HG02623 (cell line): ENCODE data around the gene VARS1.
"Not testable (repeated sequence)": the region's sequence is repeated elsewhere in the genome, so short reads cannot be mapped to it uniquely, and the experiment has no call there.

ENCODE experiments used
- ATAC-seq: cut with Tn5 transposase; IDR thresholded peaks from one replicate; pipeline ENCODE4 v1.9.1; 2021; ENCODE audit warnings: moderate library complexity; ENCODE audit not compliant: unreplicated experiment

Gene VARS1

DNA sequence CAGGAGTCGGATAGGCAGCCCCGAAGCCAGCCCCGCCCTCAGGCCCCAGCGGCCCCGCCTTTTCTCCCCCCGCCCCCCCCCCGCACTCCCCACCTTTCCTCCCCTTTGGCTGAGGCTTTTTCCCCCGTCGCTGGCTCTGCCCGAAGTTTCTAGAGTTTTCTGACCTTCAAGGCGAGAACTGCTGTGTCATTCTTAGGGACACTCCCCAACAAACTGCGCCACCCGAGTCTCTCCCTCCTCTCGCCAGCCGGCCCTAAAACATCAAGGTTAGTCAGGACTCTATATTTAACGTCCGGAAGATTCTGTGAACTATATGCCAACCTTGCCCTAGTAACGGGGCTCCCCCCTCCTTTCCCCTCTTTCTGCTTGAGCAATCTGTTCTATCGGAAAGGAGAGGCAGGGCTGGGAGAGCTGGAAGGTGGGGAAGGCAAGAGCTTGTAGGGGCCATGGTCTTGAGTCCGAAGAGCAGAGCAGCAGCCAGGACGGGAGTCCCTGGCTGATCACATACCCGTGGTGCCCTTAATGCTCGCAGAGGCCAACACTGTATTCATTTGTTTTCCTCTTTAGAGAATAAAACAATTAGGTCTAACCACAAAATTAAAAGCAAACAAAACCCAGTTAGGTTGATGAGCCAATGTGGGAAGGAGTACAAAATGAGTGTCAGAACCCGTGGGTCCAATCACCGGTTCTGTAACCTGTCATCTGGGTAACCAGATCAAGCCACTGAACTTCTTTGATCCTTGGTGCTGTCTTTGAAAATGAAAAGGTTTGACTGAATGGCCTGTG is 26.7 kb upstream of the VARS1 start:
- ATAC-seq, result no peak

DNA sequence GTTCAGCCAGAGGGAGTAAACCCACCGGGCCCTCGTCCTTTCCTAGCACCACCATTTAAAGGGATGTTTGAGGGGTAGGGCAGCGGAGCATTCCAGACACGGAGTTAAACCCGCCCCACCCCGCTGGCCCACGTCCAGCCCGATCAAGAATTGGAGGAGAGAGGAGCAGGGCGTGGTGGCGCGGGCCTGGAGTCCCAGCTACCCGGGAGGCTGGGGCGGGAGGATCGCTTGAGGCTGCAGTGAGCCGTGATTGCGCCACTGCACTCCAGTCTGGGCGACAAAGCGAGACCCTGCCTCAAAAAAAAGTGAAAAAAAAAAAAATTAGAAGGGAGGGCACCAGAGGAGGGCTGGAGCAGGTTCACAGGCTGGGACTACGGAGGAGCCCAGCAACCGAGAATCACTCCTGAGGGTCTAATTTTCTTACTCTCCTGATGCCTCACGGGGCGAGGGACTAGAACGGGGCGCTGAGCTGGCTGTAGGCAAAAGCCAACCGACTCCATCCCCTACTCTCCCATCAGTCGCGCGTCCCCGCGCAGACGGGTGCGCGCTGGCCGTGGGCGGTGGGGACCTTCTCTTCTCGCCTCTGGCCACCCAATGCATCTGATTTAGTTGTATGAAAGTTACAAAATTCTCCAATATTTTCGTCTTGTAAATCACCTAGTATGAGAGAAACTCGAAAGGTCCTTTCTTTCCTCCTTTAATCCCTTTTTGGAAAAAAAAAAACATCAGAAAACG is 25.9 kb upstream of the VARS1 start:
- no peak for ATAC-seq

DNA sequence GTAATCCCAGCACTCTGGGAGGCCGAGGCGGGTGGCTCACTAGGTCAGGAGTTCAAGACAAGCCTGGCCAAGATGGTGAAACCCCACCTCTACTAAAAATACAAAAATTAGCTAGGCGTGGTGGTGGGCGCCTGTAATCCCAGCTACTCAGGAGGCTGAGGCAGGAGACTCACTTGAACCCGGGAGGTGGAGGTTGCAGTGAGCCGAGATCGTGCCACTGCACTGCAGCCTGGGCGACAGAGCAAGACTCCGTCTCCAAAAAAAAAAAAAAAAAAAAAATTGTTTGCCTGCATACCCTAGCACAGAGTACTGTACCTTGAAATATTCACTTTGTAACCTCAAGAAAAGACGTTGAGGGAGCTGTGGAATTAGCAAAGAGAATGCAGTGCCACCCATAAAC is 24.8 kb upstream of the VARS1 start:
- ATAC-seq, result not testable (repeated sequence)

DNA sequence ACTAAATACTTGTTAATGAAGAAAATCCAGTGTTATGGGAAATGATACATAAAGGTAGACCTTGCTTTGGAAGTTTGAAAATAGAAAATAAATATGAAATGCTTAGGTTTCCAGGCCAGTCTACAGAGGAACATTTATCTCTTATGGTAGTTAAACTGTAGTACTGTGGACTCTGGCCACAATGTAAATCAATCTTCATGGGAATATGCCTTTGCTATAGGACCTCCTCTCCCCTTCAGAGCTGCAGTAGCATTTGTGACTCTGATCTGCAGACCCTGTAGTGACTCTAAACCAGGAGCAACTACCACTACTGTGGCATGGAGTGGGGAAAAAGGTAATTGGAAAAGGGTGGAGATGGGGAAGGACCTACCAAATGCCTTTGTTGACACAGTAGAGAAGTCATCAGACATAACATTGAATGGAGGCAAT is 24.3 kb upstream of the VARS1 start:
- ATAC-seq, result no peak

DNA sequence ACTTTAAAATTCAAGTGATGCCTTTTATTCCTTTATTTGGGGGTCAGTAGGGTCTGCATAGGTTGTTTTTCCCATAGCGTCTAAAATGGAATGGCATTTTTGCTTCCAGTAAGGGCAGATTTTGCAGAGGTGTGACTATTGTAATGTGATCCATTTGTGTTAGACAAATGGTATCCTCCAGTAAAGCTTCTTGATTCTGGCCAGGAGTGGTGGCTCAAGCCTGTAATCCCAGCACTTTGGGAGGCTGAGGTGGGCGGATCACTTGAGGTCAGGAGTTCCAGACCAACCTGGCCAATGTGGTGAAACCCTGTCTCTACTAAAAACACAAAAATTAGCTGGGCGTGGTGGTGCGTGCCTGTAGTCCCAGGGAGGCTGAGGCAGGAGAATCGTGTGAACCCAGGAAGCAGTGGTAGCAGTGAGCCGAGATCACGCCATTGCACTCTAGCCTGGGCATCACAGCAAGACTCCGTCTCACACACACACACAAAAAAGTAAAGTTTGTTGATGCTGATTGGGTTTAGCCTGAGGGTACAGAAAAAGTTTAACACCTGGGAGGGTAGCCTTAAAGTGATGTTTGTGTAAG is 22.5 kb upstream of the VARS1 start:
- ATAC-seq, result not testable (repeated sequence)

DNA sequence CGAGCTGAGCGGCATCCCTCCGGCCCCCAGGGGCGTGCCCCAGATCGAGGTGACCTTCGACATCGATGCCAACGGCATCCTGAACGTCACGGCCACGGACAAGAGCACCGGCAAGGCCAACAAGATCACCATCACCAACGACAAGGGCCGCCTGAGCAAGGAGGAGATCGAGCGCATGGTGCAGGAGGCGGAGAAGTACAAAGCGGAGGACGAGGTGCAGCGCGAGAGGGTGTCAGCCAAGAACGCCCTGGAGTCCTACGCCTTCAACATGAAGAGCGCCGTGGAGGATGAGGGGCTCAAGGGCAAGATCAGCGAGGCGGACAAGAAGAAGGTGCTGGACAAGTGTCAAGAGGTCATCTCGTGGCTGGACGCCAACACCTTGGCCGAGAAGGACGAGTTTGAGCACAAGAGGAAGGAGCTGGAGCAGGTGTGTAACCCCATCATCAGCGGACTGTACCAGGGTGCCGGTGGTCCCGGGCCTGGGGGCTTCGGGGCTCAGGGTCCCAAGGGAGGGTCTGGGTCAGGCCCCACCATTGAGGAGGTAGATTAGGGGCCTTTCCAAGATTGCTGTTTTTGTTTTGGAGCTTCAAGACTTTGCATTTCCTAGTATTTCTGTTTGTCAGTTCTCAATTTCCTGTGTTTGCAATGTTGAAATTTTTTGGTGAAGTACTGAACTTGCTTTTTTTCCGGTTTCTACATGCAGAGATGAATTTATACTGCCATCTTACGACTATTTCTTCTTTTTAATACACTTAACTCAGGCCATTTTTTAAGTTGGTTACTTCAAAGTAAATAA is 21.8 kb upstream of the VARS1 start:
- ATAC-seq, result not testable (repeated sequence)

DNA sequence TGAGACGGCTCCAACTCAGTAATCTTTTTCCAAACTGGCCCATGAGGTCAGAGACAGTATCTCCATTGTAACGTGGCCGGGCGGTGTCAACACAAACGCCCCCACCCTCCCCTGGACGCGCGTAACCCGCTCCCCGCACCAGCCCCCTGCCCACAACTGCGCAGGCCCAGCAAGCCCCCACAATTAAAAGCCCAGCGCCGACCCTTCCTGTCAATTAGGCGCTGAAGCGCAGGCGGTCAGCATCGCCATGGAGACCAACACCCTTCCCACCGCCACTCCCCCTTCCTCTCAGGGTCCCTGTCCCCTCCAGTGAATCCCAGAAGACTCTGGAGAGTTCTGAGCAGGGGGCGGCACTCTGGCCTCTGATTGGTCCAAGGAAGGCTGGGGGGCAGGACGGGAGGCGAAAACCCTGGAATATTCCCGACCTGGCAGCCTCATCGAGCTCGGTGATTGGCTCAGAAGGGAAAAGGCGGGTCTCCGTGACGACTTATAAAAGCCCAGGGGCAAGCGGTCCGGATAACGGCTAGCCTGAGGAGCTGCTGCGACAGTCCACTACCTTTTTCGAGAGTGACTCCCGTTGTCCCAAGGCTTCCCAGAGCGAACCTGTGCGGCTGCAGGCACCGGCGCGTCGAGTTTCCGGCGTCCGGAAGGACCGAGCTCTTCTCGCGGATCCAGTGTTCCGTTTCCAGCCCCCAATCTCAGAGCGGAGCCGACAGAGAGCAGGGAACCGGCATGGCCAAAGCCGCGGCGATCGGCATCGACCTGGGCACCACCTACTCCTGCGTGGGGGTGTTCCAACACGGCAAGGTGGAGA is 19.7 kb upstream of the VARS1 start, which contains the start of the genes HSPA1A and HSPA1L:
Gene HSPA1A (plus strand): TSS at position 519 of the 814 bp plus-strand sequence. CDS start 214 bp downstream, at position 733.
Gene HSPA1L (minus strand): TSS at position 259 of the 814 bp plus-strand sequence. CDS start 3,311 bp downstream, outside the sequence.
- ATAC-seq, result no peak

DNA sequence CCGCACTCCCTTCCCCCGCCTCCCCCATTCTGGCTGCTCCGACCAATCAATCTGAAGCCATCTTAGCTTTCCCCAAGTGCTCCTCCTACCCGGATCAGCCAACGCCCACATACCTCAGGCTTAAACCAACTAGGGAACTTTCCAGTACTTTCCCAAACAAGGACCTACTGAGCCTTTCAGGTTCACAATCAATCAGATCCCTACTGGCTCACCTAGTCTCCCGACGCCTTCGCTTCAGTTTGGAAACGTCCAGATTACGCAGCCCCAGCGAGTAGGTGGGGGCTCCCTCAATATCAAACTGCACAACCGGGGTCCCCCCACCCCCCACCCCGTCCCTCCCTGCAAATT is 19.1 kb upstream of the VARS1 start:
- no peak for ATAC-seq

DNA sequence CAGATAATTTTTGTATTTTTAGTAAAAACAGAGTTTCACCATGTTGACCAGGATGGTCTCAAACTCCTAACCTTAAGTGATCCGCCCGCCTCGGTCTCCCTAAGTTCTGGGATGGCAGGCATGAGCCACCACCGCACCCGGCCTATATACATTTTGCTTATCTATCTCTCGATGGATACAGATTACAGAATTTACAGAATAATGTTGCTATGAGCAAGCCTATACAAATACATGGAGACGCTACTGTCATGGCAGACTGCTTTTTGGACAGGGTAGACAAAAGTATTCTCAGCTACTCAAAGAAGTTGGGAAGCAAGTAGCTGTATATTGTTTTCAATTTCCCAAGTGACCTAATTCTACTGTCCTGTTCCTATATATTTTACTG is 17.9 kb upstream of the VARS1 start:
- ATAC-seq, result no peak

DNA sequence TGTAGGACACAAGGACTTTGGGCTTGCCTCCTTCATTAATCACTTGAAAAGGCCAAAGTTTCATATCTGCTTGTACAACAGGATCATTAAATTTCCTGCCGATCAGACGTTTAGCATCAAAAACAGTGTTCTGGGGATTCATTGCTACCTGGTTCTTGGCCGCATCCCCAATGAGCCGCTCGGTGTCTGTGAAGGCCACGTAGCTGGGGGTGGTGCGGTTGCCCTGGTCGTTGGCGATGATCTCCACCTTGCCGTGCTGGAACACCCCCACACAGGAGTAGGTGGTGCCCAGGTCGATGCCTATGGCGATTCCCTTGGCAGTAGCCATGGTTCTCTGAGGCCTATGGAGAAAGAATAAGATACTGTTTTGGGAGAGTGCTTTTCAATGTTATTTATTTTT is 16.1 kb upstream of the VARS1 start:
- no peak for ATAC-seq

DNA sequence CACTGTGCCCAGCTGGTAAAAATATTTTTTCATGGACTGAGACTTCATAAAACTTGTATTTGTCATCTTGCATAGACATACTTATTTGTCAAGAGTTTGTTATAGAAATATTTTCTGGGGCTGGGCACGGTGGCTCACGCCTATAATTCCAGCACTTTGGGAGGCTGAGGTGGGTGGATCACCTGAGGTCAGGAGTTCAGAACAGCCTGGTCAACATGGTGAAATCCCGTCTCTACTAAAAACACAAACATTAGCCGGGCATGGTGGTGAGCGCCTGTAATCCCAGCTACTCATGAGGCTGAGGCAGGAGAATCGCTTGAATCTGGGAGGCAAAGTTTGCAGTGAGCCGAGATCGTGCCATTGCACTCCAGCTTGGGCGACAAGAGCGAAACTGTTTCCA is 13.0 kb upstream of the VARS1 start:
- not testable (repeated sequence) for ATAC-seq

DNA sequence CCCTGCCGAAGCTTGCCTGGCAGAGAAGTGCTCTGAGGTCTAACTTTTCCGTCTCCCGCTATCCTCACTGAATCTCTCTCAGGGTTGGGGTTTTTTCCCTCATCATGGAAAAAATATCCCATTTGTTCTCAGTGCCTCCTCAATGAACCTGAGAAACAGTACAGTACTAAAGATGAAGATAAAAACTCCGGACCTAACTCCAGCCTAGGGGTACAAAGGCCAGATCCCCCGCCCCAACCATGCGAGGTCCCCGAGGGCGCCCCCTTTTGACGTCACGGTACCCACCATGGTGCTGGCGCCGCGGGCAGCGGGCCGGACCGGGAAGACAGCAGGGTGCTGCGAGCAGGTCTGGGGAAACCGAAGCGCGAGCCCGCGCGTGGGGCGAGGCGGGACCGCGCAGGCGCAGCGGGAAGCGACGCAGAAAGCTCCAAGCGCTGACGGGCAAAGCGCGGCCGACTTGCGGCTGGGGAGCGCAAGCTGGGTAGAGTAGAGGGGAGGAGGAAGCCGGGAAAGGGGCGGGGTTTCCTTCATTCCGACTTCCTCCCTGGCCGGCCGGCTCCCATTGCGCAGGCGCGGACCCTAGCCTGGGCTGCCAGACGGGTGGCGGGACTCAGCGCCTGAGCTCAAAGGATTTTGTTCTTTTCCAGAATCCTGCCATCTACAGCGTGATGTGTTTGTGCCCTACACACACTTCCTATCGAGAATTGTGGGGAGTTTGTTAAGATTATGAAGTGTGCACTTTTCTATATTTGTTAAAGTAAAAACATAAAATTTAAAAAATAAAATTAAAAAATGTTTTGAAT is 11.1 kb upstream of the VARS1 start, which contains the start of gene LSM2:
Gene LSM2 (minus strand): TSS at position 497 of the 803 bp plus-strand sequence. CDS start 209 bp downstream, at position 288.
- ATAC-seq, result peak; percentile 84

DNA sequence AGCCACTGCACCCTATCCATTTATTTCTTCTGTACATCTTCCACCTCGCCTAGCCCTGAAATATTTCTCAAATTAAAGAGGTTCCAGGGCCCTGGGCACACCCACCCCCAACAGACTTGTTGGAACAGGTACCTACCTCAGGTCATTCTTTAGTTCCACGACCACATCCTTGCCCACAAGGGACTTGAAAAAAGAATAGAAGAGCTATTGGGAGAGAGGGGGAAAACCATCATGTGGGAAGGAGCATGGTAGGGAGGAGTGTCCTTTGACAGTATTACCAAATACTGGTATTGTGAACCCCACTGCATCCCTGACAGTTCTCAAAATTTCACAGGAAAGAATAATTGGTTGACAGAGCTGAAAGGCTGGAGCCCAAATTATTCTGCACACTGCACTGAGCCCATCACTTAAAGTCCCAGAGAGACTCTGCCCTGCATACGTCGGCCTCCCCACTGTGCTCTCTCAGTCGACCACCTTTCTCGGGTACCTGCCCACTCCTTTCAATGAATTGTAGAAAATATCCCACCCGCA is 10.5 kb upstream of the VARS1 start:
- no peak for ATAC-seq

DNA sequence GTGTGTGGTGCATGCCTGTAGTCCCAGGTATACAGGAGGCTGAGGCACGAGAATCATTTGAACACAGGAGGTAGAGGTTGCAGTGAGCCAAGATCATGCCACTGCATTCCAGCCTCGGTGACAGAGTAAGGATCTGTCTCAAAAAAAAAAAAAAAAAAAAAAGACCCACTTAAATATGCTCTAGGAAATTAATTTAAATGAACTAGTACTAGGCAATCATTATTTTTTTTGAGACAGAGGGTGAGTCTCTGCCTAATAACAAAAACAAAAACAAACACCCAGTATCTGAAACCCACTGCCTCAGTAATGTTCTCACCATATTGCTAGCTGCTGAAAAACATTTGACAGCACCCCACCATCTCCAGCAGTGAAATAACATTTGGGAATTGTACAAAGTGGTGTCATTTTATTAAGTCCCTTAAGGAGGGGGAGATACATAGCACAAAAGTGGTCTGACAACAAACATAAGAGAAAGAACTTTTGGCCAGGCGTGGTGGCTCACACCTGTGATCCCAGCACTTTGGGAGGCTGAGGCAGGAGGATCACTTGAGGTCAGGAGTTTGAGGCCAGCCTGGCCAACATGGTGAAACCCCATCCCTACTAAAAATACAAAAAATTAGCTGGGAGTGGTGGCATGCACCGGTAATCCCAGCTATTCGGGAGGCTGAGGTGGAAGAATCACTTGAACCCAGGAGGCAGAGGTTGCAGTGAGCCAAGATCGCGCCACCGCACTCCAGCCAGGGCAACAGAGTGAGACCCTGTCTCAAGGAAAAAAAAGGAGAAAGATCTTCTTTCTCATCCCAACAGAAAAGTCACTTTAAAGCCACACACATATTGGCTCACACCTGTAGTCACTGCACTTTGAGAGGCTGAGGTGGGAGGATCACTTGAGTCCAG is 5.7 kb upstream of the VARS1 start:
- ATAC-seq, result not testable (repeated sequence)

DNA sequence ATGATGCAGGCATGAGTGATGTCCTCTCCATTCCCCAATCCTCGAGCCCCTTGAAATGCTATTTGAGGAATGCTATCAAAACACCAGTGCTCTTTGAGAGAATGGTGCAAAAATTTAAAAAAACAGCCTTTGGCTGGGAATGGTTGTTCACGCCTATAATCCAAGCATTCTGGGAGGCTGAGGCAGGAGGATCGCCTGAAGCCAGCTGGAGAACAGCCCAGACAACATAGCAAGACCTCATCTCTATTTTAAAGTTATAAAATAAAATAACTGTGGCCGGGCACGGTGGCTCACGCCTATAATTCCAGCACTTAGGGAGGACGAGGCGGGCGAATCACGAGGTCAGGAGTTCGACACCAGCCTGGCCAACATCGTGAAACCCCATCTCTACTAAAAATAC is 4.2 kb upstream of the VARS1 start:
- ATAC-seq, result no peak

DNA sequence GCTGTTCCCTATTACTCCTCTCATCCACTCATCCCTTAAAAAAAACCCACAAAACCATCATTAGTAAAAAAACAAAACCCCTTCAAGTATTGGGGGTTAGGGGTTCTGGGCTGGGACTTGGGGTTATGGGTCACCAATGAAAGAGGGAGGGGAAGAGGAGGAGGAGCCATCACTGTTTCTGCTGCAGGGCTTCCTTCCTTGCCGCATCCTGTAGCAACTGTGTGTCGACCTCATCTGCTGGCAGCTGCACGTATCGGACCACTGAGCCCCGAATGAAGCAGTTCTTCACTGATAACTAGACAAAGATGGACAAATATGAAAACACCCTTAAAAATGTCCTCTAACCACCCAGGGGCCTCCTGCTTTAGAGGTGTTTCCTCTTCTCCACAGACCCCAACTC is 2.0 kb upstream of the VARS1 start:
- no peak for ATAC-seq

DNA sequence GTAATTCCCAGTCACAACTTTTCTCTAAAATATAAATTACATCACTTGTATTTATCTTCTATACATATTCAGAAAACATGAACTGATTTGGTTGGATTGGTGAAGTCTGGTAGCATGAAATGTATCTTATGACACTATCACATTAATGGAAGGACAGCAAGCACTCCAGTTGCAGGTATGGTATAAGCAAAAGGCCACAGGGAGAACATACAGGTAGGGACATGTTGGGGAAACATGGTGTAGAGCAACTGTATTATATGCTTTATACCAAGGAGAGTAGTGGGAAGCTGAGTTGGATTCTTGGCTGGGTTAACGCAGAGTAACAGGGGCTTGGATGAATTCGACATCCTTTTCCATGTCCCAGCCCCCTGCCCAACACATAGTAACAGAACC is 1.4 kb upstream of the VARS1 start:
- ATAC-seq, result no peak
